ENCODE measurements around the gene TSHZ1.
A peak's percentile ranks its signal among the peaks of the same experiment; 100 is the strongest.
"Not testable (repeated sequence)": the region's sequence is repeated elsewhere in the genome, so short reads cannot be mapped to it uniquely, and the experiment has no call there.

TSHZ1 gene

GRCh38 chr18:75185460-75185859 lies 25.1 kb upstream of the TSHZ1 start:
- DNase-seq, result no peak

GRCh38 chr18:75187702-75188101 lies 22.9 kb upstream of the TSHZ1 start:
- DNase-seq, result not testable (repeated sequence)

- DNase-seq, result no peak
These were observed 20.9 kb upstream of the TSHZ1 start for GRCh38 chr18:75189696-75190095.

- no peak for DNase-seq
These were observed 17.7 kb upstream of the TSHZ1 start for GRCh38 chr18:75192899-75193298.

GRCh38 chr18:75198036-75198435 lies 12.6 kb upstream of the TSHZ1 start:
- DNase-seq, result peak; percentile 71

GRCh38 chr18:75199327-75199726 lies 11.3 kb upstream of the TSHZ1 start:
- DNase-seq, result peak; percentile 43

GRCh38 chr18:75200071-75200470 lies 10.5 kb upstream of the TSHZ1 start:
- DNase-seq, result peak; percentile 83

GRCh38 chr18:75200605-75201280 lies 9.9 kb upstream of the TSHZ1 start:
- peak; percentile 49 for DNase-seq

GRCh38 chr18:75201282-75202270 lies 9.0 kb upstream of the TSHZ1 start:
- peak; percentile 12 for DNase-seq

- peak; percentile 19 for DNase-seq
These were observed 7.8 kb upstream of the TSHZ1 start for GRCh38 chr18:75202696-75203365.

- peak; percentile 78 for DNase-seq
These were observed 7.0 kb upstream of the TSHZ1 start for GRCh38 chr18:75203416-75204268.

- DNase-seq, result peak; percentile 60
These were observed 6.3 kb upstream of the TSHZ1 start for GRCh38 chr18:75204269-75204731.

- DNase-seq, result peak; percentile 41
These were observed 5.7 kb upstream of the TSHZ1 start for GRCh38 chr18:75204732-75205513.

- peak; percentile 52 for DNase-seq
These were observed 5.0 kb upstream of the TSHZ1 start for GRCh38 chr18:75205514-75206132.

GRCh38 chr18:75206452-75207309 lies 3.9 kb upstream of the TSHZ1 start:
- no peak for DNase-seq

GRCh38 chr18:75207310-75208154 lies 3.1 kb upstream of the TSHZ1 start:
- DNase-seq, result peak; percentile 72

- peak; percentile 62 for DNase-seq
These were observed 2.3 kb upstream of the TSHZ1 start for GRCh38 chr18:75208155-75208835.

- DNase-seq, result no peak
These were observed 1.8 kb upstream of the TSHZ1 start for GRCh38 chr18:75208836-75209128.

Data from EL (cell line).